H1 (cell line): ENCODE measurements around the gene TLL2. TPM values are rescaled to one million over a fixed set of nuclear protein-coding genes. Genes with fewer than 3 reads are reported as not detected.

ENCODE experiments used
- CTCF ChIA-PET: fragments of 300-600 bp; sonication (Branson Sonifier 250); formaldehyde crosslinking; loops from one replicate; lab custom pipeline; 2021; ENCODE audit not compliant: partially characterized antibody; lab: Charles Lee
- POLR2A ChIA-PET: fragments of 300-600 bp; sonication (Branson Sonifier 250); formaldehyde crosslinking; loops from one replicate; lab custom pipeline; 2021; ENCODE audit warnings: inconsistent platforms; ENCODE audit not compliant: partially characterized antibody; lab: Charles Lee
- DNase-seq, 2 experiments: peaks; one replicate each; pipeline versions ENCODE4 v3.0.0 to v3.0.0-alpha.2; 2010 to 2022; ENCODE audit warnings: low spot score in 2 of 2, low read depth in 1 of 2, mixed read lengths in 1 of 2
- FAIRE-seq: peaks from 2 replicates; lab custom pipeline; 2011; peaks lifted over from hg19 to GRCh38; lab: Jason Lieb, UNC
- H2AFZ ChIP-seq: 2 replicates; pipeline ENCODE4 v1.8.1; 2012; ENCODE audit warnings: low read length, inconsistent platforms
- H2AK5ac ChIP-seq: 2 replicates; pipeline ENCODE4 v1.6.1; 2013; ENCODE audit warnings: low read depth, low read length
- H2BK120ac ChIP-seq: replicated peaks from 2 replicates; pipeline ENCODE3; 2013; ENCODE audit warnings: low read depth, low read length, inconsistent platforms
- H2BK12ac ChIP-seq: 2 replicates; pipeline ENCODE4 v1.6.1; 2013; ENCODE audit warnings: low read depth, low read length
- H2BK15ac ChIP-seq: 2 replicates; pipeline ENCODE4 v1.6.1; 2013; ENCODE audit warnings: low read length
- H2BK20ac ChIP-seq: 2 replicates; pipeline ENCODE4 v1.6.1; 2013; ENCODE audit warnings: low read length
- H2BK5ac ChIP-seq: 2 replicates; pipeline ENCODE4 v1.6.1; 2013; ENCODE audit warnings: low read depth, low read length
- H3K14ac ChIP-seq: 2 replicates; pipeline ENCODE4 v1.6.1; 2013; ENCODE audit warnings: inconsistent platforms; ENCODE audit not compliant: insufficient read length
- H3K18ac ChIP-seq: 2 replicates; pipeline ENCODE4 v1.6.1; 2013; ENCODE audit warnings: low read length; ENCODE audit errors: extremely low read depth
- H3K23ac ChIP-seq: 2 replicates; pipeline ENCODE4 v1.6.1; 2013; ENCODE audit warnings: inconsistent platforms; ENCODE audit not compliant: insufficient read length
- H3K23me2 ChIP-seq: 2 replicates; pipeline ENCODE4 v1.6.1; 2013; ENCODE audit warnings: low read depth, low read length
- H3K27ac ChIP-seq: 2 replicates; pipeline ENCODE4 v1.6.1; 2011; ENCODE audit warnings: low read depth, low read length, inconsistent platforms
- H3K27me3 ChIP-seq, 4 experiments: replicated peaks in 1 of 4; 1 replicate in 1 of 4; 2 replicates in 3 of 4; pipeline versions ENCODE4 v1.6.1 to v1.8.1; 2011 to 2013; ENCODE audit warnings: low read length in 3 of 4, mild to moderate bottlenecking in 3 of 4, inconsistent platforms in 2 of 4, mixed read lengths in 2 of 4, moderate library complexity in 1 of 4; ENCODE audit not compliant: control insufficient read depth in 3 of 4, insufficient read depth in 3 of 4; ENCODE audit errors: extremely low read depth in 1 of 4
- H3K36me3 ChIP-seq, 4 experiments: 2 replicates each; pipeline versions ENCODE4 v1.6.1 to v1.8.1; 2011 to 2013; ENCODE audit warnings: mild to moderate bottlenecking in 4 of 4, low read length in 3 of 4, moderate library complexity in 2 of 4, control low read depth in 1 of 4, inconsistent platforms in 1 of 4; ENCODE audit not compliant: insufficient read depth in 4 of 4, control insufficient read depth in 2 of 4
- H3K4ac ChIP-seq: replicated peaks from 2 replicates; pipeline ENCODE3; 2013; ENCODE audit warnings: low read length, low read depth, mixed read lengths, inconsistent platforms; ENCODE audit not compliant: insufficient read length
- H3K4me1 ChIP-seq, 4 experiments: replicated peaks in 1 of 4; 1 replicate in 1 of 4; 2 replicates in 3 of 4; pipeline versions ENCODE4 v1.6.1 to v1.8.1; 2011 to 2013; ENCODE audit warnings: low read length in 3 of 4, inconsistent platforms in 2 of 4, mixed read lengths in 1 of 4; ENCODE audit not compliant: insufficient read depth in 4 of 4, control insufficient read depth in 3 of 4
- H3K4me2 ChIP-seq, 2 experiments: 2 replicates each; pipeline versions ENCODE4 v1.6.1 to v1.8.1; 2011 to 2013; ENCODE audit warnings: low read depth in 2 of 2, low read length in 2 of 2, control low read depth in 1 of 2, inconsistent platforms in 1 of 2, mild to moderate bottlenecking in 1 of 2; ENCODE audit not compliant: insufficient read depth in 1 of 2
- H3K4me3 ChIP-seq, 4 experiments: fragments of 200-600, 300-600 bp in 1 of 4; sonication (generic), shearing (Covaris generic), sonication (Bioruptor Twin) in 1 of 4; 2 replicates each; pipeline versions ENCODE4 v1.5.1 to v1.8.1; 2011 to 2016; ENCODE audit warnings: low read length in 4 of 4, low read depth in 3 of 4, control low read depth in 2 of 4, inconsistent platforms in 2 of 4, mild to moderate bottlenecking in 2 of 4, mixed read lengths in 1 of 4, moderate library complexity in 1 of 4; ENCODE audit not compliant: insufficient read depth in 2 of 4; ENCODE audit errors: extremely low read depth in 1 of 4
- H3K56ac ChIP-seq: replicated peaks from 2 replicates; pipeline ENCODE3; 2013; ENCODE audit warnings: low read depth, mild to moderate bottlenecking, mixed read lengths, low read length, inconsistent platforms; ENCODE audit not compliant: insufficient read length
- H3K79me1 ChIP-seq: 2 replicates; pipeline ENCODE4 v1.6.1; 2013; ENCODE audit warnings: low read depth, low read length, control low read depth
- H3K79me2 ChIP-seq, 2 experiments: 2 replicates each; pipeline versions ENCODE4 v1.6.1 to v1.8.1; 2012 to 2013; ENCODE audit warnings: low read length in 2 of 2, mild to moderate bottlenecking in 2 of 2, inconsistent platforms in 1 of 2; ENCODE audit not compliant: insufficient read depth in 2 of 2, control insufficient read depth in 1 of 2
- H3K9ac ChIP-seq, 4 experiments: replicated peaks in 1 of 4; 1 replicate in 1 of 4; 2 replicates in 3 of 4; pipeline versions ENCODE4 v1.6.1 to v1.8.1; 2011 to 2013; ENCODE audit warnings: low read depth in 3 of 4, low read length in 3 of 4, control low read depth in 2 of 4, mild to moderate bottlenecking in 2 of 4, moderate library complexity in 2 of 4, inconsistent platforms in 1 of 4; ENCODE audit errors: extremely low read depth in 1 of 4
- H3K9me3 ChIP-seq, 2 experiments: 2 replicates each; pipeline versions ENCODE4 v1.6.1 to v1.8.1; 2012 to 2013; ENCODE audit warnings: mild to moderate bottlenecking in 2 of 2, moderate library complexity in 2 of 2, control low read depth in 1 of 2, inconsistent platforms in 1 of 2, low read depth in 1 of 2, low read length in 1 of 2, mixed read lengths in 1 of 2; ENCODE audit not compliant: insufficient read depth in 2 of 2
- H4K20me1 ChIP-seq, 2 experiments: replicated peaks in 1 of 2; 2 replicates each; pipeline versions ENCODE3 to v1.8.1; 2011 to 2013; ENCODE audit warnings: inconsistent platforms in 2 of 2, low read length in 2 of 2, mild to moderate bottlenecking in 1 of 2; ENCODE audit not compliant: insufficient read depth in 2 of 2, control insufficient read depth in 1 of 2
- H4K5ac ChIP-seq: 2 replicates; pipeline ENCODE4 v1.6.1; 2013; ENCODE audit warnings: low read length, low read depth, mixed read lengths, inconsistent platforms; ENCODE audit not compliant: insufficient read length
- H4K8ac ChIP-seq: 2 replicates; pipeline ENCODE4 v1.8.0; 2013; ENCODE audit warnings: mild to moderate bottlenecking, moderate library complexity, low read length, inconsistent platforms; ENCODE audit not compliant: insufficient read depth; ENCODE audit errors: extremely low read depth
- H4K91ac ChIP-seq: replicated peaks from 2 replicates; pipeline ENCODE3; 2013; ENCODE audit warnings: low read length, mixed read lengths, inconsistent platforms; ENCODE audit not compliant: insufficient read length
- RBBP5 ChIP-seq: IDR thresholded peaks from 2 replicates; pipeline ENCODE4 v1.7.1; 2012; ENCODE audit warnings: low read depth, mild to moderate bottlenecking, inconsistent platforms, low read length, moderate library complexity, borderline replicate concordance
- WGBS, 2 experiments: shearing (Covaris generic) in 1 of 2; methylation state at CpG; one replicate each; pipeline versions ENCODE4 v1.1.6 to v1.1.7; 2013 to 2015; ENCODE audit warnings: low lambda C conversion rate in 2 of 2, mixed read lengths in 2 of 2, inconsistent platforms in 1 of 2, low coverage in 1 of 2, missing lambda C conversion rate in 1 of 2; ENCODE audit not compliant: insufficient replicate concordance in 2 of 2, insufficient coverage in 1 of 2, insufficient read length in 1 of 2; ENCODE audit errors: extremely low coverage in 1 of 2, missing lambda C conversion rate in 1 of 2; 5-methylcytosine and 5-hydroxymethylcytosine counted together
- polyA plus RNA-seq, 7 experiments: library from polyadenylated mRNA; depleted of rRNA in 3 of 7; stranded (reverse) in 5 of 7; unstranded in 2 of 7; fragments of >200 nt in 5 of 7; fragments of 200-250 nt in 2 of 7; gene quantifications; 1 replicate in 5 of 7; 2 replicates in 1 of 7; 4 replicates in 1 of 7; pipeline versions ENCODE4 v1.2.1 to v1.2.3, GENCODE V29; 2011 to 2013; ENCODE audit warnings: missing spikeins in 2 of 7, mixed read lengths in 2 of 7
- total RNA-seq: library from RNA; stranded (reverse); fragmentation: NEBNext Ultra II Directional; extraction: Animal tissue kit (Norgen Biotek cat#: 25700); gene quantifications from 2 replicates; pipeline ENCODE4 v1.2.1, GENCODE V29; 2021

TLL2 gene
- total and polyA plus RNA-seq, 2 of the 8 experiments (the other 6 are each of a cell fraction or from before 2014, with no cell fraction given) = 2.4 to 3.2 TPM

DNA sequence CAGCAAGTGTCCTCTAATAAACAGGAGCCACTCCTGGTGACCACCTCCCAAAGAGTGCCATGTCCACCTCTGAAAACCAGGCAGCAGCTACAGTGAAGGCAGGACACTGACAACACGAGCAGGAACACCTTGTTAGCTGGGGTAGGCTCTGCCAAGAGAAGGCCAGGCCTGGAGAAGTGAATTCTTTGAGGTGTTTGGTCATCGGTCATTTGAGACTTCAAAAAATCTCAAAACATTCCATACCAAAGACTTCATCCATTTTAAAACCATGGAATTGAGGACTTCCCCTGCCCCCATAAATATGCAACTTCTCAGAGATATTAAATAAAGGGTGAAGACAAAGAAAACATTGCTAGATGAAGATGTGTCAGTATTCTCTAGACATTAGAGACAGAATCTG lies 126.6 kb downstream of the TLL2 start:
- H3K27me3 ChIP-seq = no peaks in the 10 kb centered on the region
- H4K91ac ChIP-seq = no peak overlapping the region
- no peak overlapping the region for H4K5ac ChIP-seq
- H2BK5ac ChIP-seq = no peak overlapping the region
- no peak overlapping the region for H3K14ac ChIP-seq
- H4K20me1 ChIP-seq = peaks cover 0 to 3% of the 10 kb centered on the region in 2 experiments
- H4K8ac ChIP-seq = no peak overlapping the region
- no peaks in the 10 kb centered on the region for H3K79me1 ChIP-seq
- H3K9me3 ChIP-seq = no peaks in the 10 kb centered on the region
- H3K9ac ChIP-seq = no peak overlapping the region
- H3K23ac ChIP-seq = no peak overlapping the region
- no peak for TF ChIP-seq RBBP5
- H3K4me3 ChIP-seq = no peak overlapping the region
- POLR2A ChIA-PET = no interaction called here
- no peak overlapping the region for H2BK120ac ChIP-seq
- no peaks in the 10 kb centered on the region; a peak in 1 of 7 replicates for H3K4me1 ChIP-seq
- FAIRE-seq (no peak), DNase-seq (no peak)
- no peak overlapping the region for H3K56ac ChIP-seq
- H2BK15ac ChIP-seq = no peak overlapping the region
- H3K79me2 ChIP-seq = no peaks in the 10 kb centered on the region
- H3K18ac ChIP-seq = no peak overlapping the region
- no peaks in the 10 kb centered on the region for H3K23me2 ChIP-seq
- no peak overlapping the region for H2BK12ac ChIP-seq
- H3K4me2 ChIP-seq = no peak overlapping the region
- WGBS, 2 experiments = 78% methylated on average over 2 of the region's 2 CpGs; no CpG with 5 or more reads in 1 of the 2 experiments
- H2AK5ac ChIP-seq = no peak overlapping the region
- H3K27ac ChIP-seq = no peak overlapping the region
- H3K4ac ChIP-seq = no peak overlapping the region
- H2BK20ac ChIP-seq = no peak overlapping the region
- CTCF ChIA-PET = interaction anchor here (1.0 to 7.3 kb wide), 3 partner anchors 14 to 123 kb away, joined by 3 to 88 read pairs (median 5); no protein-coding TSS in a partner anchor
- no peaks in the 10 kb centered on the region for H3K36me3 ChIP-seq
- H2AFZ ChIP-seq = no peak overlapping the region
